MCF 10A (cell line): Measurements from ENCODE around the gene FAM83E. TPM values are rescaled to one million over a fixed set of nuclear protein-coding genes. Genes with fewer than 3 reads are reported as not detected.

Experiments
- BruUV-seq: library from RNA; stranded (reverse); fragments of 400-500 nt; replicated peaks from 2 replicates; lab custom pipeline; 2021; lab: Mats Ljungman, UMichigan
- CTCF ChIA-PET: fragments of 300-600 bp; sonication (Branson Sonifier 250); formaldehyde crosslinking; extraction: SDS; loops from one replicate; lab custom pipeline; 2021; ENCODE audit warnings: antibody characterized with exemption, inconsistent platforms; lab: Yijun Ruan, JAX
- POLR2A ChIA-PET: fragments of 300-600, 350-650 bp; sonication (Branson Sonifier 250); formaldehyde crosslinking; extraction: SDS; loops from one replicate; lab custom pipeline; 2020; ENCODE audit warnings: antibody characterized with exemption, inconsistent platforms; lab: Yijun Ruan, JAX
- DNase-seq: peaks from one replicate; pipeline ENCODE4 v3.0.0-alpha.2; 2018; ENCODE audit not compliant: unreplicated experiment
- H3K27ac Mint-ChIP-seq: one replicate; pipeline ENCODE4 v1.8.0; 2022; ENCODE audit warnings: mild to moderate bottlenecking, low read depth, mixed read lengths; ENCODE audit not compliant: unreplicated experiment
- H3K27me3 Mint-ChIP-seq: one replicate; pipeline ENCODE4 v1.8.0; 2022; ENCODE audit warnings: mixed read lengths; ENCODE audit not compliant: insufficient read depth, unreplicated experiment
- H3K36me3 Mint-ChIP-seq: one replicate; pipeline ENCODE4 v1.8.0; 2022; ENCODE audit warnings: mild to moderate bottlenecking, moderate library complexity, mixed read lengths; ENCODE audit not compliant: insufficient read depth, unreplicated experiment
- H3K4me1 Mint-ChIP-seq: one replicate; pipeline ENCODE4 v1.8.0; 2022; ENCODE audit warnings: mixed read lengths; ENCODE audit not compliant: insufficient read depth, unreplicated experiment
- H3K4me3 Mint-ChIP-seq: one replicate; pipeline ENCODE4 v1.8.0; 2022; ENCODE audit warnings: mild to moderate bottlenecking, moderate library complexity, mixed read lengths; ENCODE audit not compliant: unreplicated experiment
- H3K9me3 Mint-ChIP-seq: one replicate; pipeline ENCODE4 v1.8.0; 2022; ENCODE audit warnings: mixed read lengths; ENCODE audit not compliant: unreplicated experiment
- CTCF ChIP-seq: fragments of 200-600 bp; IDR thresholded peaks from one replicate; pipeline ENCODE4 v1.8.0; 2022; ENCODE audit warnings: antibody characterized with exemption, mild to moderate bottlenecking; ENCODE audit not compliant: unreplicated experiment
- intact Hi-C: fragments of 100-400 bp; cut with micrococcal nuclease; formaldehyde crosslinking; loops from 2 replicates; pipeline ENCODE4 v1.14.1; 2022
- total RNA-seq: library from RNA; stranded (reverse); gene quantifications from 2 replicates; pipeline ENCODE4 v1.2.3, GENCODE V29; 2022

The FAM83E gene
- total RNA-seq, 1 experiment from 2014 or later = 0.89 TPM

- Mint-ChIP-seq H3K27me3 (peaks cover 15% of the 10 kb centered on the region), H3K4me1 (no peaks in the 10 kb centered on the region), H3K36me3 (no peaks in the 10 kb centered on the region), H3K27ac (no peak overlapping the region), H3K9me3 (no peaks in the 10 kb centered on the region), H3K4me3 (no peak overlapping the region)
- intact Hi-C loops = no loop called here
- POLR2A ChIA-PET = no interaction called here
- no TSS peak for BruUV-seq
- no peak for TF ChIP-seq CTCF
- CTCF ChIA-PET = interaction anchor here (1.1 kb wide), 1 partner anchor 11 kb away, joined by 4 read pairs; no protein-coding TSS in a partner anchor
- no peak for DNase-seq
Observed at GRCh38 chr19:48598996-48599700, 15.7 kb downstream of the FAM83E start.

- TF ChIP-seq CTCF = no peak
- Mint-ChIP-seq H3K27ac (no peak overlapping the region), H3K36me3 (no peaks in the 10 kb centered on the region), H3K9me3 (no peaks in the 10 kb centered on the region), H3K4me3 (no peak overlapping the region), H3K4me1 (no peaks in the 10 kb centered on the region), H3K27me3 (peaks cover 15% of the 10 kb centered on the region)
- BruUV-seq = no TSS peak
- DNase-seq = no peak
- POLR2A ChIA-PET = no interaction called here
- intact Hi-C loops = no loop called here
- CTCF ChIA-PET = no interaction called here
Observed at GRCh38 chr19:48596679-48597465, 18.0 kb downstream of the FAM83E start.

- Mint-ChIP-seq H3K36me3 (no peaks in the 10 kb centered on the region), H3K27me3 (peaks cover 15% of the 10 kb centered on the region), H3K27ac (no peak overlapping the region), H3K4me1 (no peaks in the 10 kb centered on the region), H3K4me3 (no peak overlapping the region), H3K9me3 (no peaks in the 10 kb centered on the region)
- POLR2A ChIA-PET = no interaction called here
- no peak for TF ChIP-seq CTCF
- no TSS peak for BruUV-seq
- intact Hi-C loops = no loop called here
- CTCF ChIA-PET = interaction anchor here (0.6 kb wide), 1 partner anchor 19 kb away, joined by 3 read pairs; no protein-coding TSS in a partner anchor
- no peak for DNase-seq
Observed at GRCh38 chr19:48596237-48596636, 18.6 kb downstream of the FAM83E start.

GRCh38 chr19:48595833-48596232 is 19.0 kb downstream of the FAM83E start:
- CTCF ChIA-PET = interaction anchor here (0.6 to 1.5 kb wide), 5 partner anchors 11 to 358 kb away, joined by 3 to 10 read pairs (median 3); no protein-coding TSS in a partner anchor
- Mint-ChIP-seq H3K27ac (no peak overlapping the region), H3K9me3 (no peaks in the 10 kb centered on the region), H3K27me3 (peaks cover 15% of the 10 kb centered on the region), H3K4me3 (no peak overlapping the region), H3K4me1 (no peaks in the 10 kb centered on the region), H3K36me3 (no peaks in the 10 kb centered on the region)
- no TSS peak for BruUV-seq
- TF ChIP-seq CTCF = no peak
- intact Hi-C loops = no loop called here
- POLR2A ChIA-PET = no interaction called here
- no peak for DNase-seq
